Fibroblast of skin of abdomen (primary cell): ENCODE results near the gene CAMSAP2.

ENCODE experiments used
- DNase-seq: peaks from one replicate; pipeline ENCODE4 v3.0.0-alpha.2; 2013

Gene CAMSAP2

GRCh38 chr1:200850554-200850953, 111.9 kb downstream of the CAMSAP2 start:
- no peak for DNase-seq

- peak; percentile 69 for DNase-seq
These were observed 118.1 kb downstream of the CAMSAP2 start for GRCh38 chr1:200856716-200857357.

- DNase-seq, result no peak
These were observed 119.1 kb downstream of the CAMSAP2 start for GRCh38 chr1:200857804-200858203.

DNA sequence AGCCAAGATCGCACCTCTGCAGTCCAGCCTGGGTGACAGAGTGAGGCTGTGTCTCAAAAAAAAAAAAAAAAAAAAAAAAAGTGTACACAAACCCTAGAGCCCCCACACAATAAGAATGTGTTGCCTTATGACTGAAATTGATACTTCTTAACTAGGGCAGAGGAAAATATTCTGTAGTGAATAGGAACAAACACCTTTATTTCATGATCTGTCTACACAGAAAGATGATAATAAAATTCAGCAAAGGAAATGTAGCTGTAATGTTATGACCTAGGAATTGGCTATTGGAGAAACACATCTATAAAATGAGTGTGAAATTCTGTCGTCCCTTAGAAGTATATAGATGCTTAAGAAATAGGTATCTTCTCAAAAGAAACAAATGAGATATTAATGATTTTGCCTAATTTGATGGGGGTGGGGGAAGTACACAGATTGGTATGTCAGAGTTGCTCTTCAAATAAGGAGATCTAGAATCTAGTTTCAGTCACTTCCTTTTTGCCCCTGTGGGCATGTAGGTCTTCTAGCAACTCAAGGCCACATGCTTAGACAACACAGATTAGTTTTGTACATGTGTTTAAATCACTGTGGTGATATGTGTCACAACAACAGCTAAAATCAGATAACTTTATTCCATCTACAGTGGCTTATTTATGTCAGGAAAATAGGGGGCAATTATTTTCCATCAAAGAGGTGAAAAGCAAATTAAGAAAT, 123.4 kb downstream of the CAMSAP2 start:
- DNase-seq, result no peak

DNA sequence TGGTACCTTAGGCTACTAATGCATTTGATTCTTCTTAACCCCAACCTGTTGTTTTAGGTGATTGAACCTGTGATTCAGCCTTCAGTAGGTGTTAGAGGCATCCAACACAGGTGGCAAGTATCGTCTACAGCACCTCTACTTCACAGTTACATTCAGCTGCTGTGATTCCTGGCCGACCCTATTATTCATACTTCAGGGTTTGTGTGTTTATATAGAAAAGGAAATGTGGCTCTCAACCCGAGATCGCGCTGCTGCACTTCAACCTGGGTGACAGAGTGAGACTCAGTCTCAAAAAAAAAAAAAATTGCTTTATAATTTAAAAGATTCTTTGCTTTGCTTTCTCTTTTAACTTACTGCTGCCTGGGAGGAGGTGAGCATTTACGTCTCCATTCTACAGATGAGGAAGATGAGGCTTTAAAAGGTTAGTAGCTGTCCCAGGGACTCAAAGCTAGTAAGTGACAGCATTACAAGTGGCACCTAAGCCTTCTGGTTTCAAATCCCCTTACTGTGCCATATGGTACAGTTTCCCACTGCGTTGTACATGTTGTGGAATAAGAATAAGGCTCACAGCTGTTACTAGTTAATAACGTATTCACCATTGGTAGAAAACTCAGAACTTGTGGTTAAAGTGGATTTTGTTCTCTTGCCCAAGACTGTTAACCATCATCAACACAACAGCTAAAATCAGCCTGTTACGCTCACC, 124.2 kb downstream of the CAMSAP2 start:
- no peak for DNase-seq

- DNase-seq, result peak; percentile 11
These were observed 127.4 kb downstream of the CAMSAP2 start for GRCh38 chr1:200866116-200866515.

DNA sequence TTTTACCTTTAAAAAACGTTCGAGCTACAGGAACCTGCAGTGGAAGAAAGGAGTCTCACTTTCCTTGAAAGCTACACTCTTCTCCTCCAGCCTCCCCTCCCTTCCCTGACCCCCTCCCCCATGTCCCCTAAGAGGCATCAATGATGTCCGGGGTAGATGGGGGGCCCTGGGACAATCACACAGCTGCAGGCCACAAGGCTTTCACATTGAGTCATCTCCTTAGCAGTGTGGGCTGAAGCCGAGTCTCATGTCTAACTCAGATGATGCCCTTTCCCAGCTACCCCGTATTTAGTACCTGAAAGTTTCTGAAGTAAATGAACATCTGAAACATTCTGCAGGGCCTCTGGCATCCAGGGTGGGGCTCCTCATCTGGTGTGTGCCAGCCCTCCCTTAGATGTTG, 127.8 kb downstream of the CAMSAP2 start:
- DNase-seq, result no peak

DNA sequence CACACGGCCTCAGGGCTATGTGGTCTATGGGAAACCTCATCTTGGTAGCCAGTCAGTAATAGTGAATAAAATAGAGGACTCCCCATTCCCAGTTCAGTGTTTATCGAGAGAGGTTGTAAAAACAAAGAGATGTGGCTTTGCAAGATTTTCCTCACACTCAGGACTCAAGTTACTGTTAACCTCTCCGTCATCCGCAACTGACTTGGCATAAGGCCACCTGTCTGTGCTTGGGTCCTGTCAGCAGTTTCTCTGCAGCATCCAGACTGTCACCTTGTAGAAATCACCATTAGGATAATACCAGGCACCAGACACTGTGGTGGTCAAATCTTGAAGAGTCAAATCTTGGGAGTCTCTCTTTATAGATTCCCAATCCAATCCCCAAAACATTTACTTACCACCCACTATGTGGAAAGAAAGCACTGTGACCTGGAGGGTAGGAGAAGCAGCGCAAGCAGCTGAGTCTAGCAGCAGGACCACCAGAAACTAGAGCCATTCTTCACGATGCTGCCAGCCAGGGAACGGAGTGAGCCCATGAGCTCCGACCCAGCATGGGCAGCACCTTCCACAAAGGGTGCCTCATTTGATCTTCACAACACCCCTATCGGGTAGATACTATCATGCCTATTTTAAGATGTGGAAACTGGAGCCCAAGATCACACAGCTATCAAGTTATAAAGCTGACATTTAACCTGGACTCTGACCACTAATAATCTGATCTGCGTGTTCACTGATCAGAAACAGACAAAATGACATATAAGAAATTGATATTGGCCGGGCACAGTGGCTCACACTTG, 128.5 kb downstream of the CAMSAP2 start:
- DNase-seq, result no peak

GRCh38 chr1:200869376-200869752, 130.7 kb downstream of the CAMSAP2 start:
- no peak for DNase-seq

DNA sequence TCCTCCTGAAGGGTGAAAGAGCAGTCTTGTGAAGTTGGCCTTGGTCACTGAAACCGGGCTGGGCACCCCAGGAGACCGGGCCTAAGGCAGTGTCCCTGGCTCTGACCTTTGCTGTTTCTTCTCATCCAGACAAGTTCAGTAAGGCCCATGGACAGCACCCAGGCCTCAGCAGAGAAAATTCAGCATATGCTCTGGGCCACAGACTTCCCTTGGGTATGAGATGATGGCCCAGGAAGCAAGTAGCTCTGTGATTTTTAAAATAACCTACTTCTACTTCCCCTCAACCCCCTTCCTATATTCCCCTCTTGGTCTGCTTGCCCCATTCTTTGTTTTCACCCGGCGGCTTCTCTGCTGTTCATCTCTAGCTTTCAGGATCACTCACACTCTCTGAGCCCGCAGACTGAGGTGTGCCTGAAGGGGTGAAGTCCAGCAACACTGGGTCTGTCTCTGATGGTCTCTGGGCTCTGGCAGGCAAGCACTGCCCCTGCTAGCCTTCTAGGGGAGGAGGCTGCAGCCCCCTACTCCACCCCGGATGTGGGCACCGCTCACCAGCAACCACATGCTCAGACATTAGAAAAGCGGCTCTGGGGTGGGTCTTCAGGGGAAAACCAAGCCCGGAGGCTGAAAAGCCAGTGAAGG, 131.2 kb downstream of the CAMSAP2 start:
- DNase-seq, result no peak

DNA sequence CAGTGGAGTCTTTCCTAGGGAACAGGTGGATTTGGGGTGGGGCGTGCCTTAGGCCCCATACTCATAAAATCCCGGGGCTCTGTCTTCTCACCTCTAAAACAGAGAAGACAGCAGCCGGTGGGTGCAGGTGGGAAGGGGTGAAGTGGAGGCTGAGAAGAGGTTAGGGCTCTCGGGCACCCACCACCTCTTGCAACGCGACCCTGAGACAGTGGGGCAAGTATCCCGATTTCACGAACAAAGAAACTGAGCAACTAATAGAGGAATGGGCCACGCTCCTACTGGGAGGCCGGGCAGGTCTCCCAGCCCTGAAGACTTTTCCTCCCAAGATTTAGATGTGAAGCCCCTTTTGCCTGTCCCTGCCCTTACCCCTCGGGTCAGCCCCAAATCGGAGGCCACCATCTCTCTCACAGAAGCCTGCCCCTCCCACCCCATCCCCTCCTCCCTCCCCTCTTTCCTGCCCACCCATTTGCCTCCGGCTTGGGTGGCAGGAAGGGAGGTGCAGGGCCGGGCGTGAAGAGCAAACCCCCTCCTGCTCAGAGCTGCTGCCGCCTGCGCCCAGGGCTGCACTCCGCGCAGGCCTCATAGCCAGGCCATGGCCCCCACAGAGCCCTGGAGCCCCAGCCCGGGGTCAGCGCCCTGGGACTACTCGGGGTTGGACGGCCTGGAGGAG, 133.9 kb downstream of the CAMSAP2 start, which contains the start of gene GPR25:
Gene GPR25, plus strand, starts transcription at position 536 of the 670 bp plus-strand sequence. Its CDS starts 57 bp downstream, at position 593.
- no peak for DNase-seq

DNA sequence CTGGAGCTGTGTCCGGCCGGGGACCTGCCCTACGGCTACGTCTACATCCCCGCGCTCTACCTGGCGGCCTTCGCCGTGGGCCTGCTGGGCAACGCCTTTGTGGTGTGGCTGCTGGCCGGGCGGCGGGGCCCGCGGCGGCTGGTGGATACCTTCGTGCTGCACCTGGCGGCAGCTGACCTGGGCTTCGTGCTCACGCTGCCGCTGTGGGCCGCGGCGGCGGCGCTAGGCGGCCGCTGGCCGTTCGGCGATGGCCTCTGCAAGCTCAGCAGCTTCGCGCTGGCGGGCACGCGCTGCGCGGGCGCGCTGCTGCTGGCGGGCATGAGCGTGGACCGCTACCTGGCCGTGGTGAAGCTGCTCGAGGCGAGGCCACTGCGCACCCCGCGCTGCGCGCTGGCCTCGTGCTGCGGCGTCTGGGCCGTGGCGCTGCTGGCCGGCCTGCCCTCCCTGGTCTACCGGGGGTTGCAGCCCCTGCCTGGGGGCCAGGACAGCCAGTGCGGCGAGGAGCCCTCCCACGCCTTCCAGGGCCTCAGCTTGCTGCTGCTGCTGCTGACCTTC, 134.5 kb downstream of the CAMSAP2 start:
- no peak for DNase-seq

DNA sequence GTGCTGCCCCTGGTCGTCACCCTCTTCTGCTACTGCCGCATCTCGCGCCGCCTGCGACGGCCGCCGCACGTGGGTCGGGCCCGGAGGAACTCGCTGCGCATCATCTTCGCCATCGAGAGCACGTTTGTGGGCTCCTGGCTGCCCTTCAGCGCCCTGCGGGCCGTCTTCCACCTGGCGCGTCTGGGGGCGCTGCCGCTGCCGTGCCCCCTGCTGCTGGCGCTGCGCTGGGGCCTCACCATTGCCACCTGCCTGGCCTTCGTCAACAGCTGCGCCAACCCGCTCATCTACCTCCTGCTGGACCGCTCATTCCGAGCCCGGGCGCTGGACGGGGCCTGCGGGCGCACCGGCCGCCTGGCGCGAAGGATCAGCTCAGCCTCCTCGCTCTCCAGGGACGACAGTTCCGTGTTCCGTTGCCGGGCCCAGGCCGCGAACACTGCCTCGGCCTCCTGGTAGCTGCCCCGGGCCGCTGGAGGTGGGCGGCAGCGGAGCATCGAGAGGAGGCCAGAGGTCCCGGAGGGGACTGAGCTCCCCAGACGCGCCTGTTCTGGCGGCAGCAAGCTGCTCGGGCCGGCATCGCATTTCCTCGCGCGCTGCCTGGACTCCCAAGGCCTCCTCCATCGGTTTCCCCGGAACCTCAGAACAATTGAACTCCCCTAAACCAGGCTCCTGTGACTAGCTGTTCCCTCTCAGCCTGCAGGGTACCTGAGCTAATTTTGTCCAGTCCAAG, 135.1 kb downstream of the CAMSAP2 start:
- DNase-seq, result no peak

DNA sequence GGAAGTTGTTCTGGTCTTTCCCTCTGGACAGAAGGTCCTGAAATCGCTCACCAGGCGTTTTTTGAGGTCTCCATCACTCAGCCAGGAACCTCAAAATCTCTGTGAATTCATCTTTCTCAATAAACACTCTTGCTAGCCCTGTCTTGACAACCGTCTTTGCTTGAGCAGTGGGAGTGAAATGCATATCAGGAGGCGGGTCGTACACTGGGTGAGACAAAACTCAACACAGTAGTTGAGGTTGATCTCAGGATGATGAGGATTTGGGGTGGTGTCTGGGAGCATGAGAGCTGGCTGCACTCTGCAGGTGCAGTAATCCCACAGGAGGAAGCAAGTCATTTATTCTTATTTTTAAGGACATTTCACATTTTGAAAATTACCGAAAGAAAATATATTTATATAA, 136.0 kb downstream of the CAMSAP2 start:
- DNase-seq, result no peak

- DNase-seq, result no peak
These were observed 136.7 kb downstream of the CAMSAP2 start for GRCh38 chr1:200875416-200875815.

DNA sequence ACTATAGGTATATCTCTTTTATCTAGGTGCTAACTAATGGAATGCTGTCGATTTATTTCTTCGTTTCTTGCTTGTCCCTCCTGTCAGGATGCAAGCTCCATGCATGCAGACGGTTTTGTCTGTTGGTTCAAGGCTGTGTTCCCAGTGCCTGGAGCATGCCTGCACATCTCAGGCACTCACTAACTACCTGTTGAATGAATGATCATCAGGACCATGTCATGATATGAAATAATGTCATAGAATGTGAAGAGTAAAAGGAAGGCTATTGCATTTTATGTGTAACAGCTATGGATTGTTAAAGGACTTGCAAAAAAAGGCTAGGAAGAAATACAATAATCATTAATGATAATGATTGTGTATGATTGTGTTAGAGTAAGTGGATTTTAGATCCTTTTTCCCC, 138.3 kb downstream of the CAMSAP2 start:
- no peak for DNase-seq

DNA sequence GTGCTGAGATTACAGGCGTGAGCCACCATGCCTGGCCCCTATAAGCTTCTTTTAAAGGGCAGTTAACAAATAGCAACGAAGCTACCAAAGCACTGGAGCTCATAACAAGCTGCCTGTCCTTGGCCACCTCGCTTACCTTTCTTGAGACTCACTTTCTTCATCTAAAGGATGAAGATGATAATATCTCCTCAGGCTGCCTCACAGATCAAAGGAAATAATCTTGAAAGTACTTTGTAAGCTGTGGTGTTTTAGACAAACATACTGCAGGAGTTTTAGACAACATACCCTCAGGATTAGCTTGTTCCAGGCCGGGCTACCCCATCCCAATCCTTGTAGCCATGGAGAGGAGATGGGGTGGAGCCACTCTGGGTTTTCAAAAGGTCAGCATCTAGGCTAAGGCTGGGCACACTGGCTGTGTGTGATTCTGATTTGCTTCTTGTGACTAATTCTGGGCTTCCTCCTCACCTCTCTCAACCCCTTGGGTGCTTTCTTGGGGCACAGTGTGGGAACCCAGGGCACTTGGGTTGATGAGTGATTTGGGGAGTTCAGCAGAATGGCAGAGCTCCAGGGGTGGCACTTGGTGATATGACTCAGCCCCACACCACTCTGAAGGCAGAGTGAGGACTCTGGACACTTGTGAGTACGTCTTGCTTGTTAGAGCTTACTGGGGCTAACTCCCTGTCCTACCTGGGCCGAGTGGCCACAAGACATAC, 139.3 kb downstream of the CAMSAP2 start:
- no peak for DNase-seq

- DNase-seq, result no peak
These were observed 141.5 kb downstream of the CAMSAP2 start for GRCh38 chr1:200880212-200880611.

DNA sequence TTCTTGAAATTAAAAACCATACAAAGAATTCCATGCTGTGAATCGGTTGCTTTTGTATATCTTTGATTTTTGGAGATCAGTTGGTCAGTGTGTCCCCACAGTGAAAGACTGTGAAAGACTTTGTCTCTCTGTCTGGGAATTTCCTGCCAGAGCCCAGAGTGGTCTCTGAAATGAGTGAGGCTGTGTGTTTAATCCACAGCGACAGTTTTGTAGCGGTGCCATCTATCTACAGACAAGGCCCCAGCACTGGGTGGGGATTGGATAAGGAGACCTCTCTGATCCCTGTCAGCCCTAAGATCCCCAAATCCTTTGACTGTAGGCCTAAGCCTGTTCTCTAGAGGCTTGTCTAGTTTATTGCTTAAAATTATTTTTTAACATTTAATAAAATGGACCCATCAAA, 144.4 kb downstream of the CAMSAP2 start:
- DNase-seq, result no peak
